SW480 (cell line): ENCODE data around the gene CNTN1.
"Not testable (repeated sequence)": the region's sequence is repeated elsewhere in the genome, so short reads cannot be mapped to it uniquely, and the experiment has no call there.

Experiments
- DNase-seq: peaks from one replicate; pipeline ENCODE4 v3.0.0-alpha.2; 2016; ENCODE audit warnings: low spot score

The CNTN1 gene

DNA sequence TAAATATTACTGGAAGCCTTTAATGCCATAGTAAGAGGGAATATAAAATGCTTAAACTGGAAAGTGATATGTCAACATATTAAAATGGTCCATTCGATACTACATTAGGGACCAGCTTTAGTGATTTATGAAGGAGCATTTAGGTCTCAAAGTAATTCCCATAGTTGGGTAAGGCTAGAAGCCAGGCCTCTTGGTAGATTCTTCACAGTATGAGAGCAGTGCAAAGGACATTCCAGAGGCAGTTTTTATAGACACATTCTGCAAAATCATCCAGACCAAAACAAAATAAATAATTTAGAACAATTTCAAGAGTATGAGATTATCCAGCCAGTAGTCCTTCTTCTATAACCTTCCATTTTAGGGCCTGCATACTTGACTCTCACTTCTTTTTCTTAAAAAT, 353.3 kb downstream of the CNTN1 start:
- no peak for DNase-seq

DNA sequence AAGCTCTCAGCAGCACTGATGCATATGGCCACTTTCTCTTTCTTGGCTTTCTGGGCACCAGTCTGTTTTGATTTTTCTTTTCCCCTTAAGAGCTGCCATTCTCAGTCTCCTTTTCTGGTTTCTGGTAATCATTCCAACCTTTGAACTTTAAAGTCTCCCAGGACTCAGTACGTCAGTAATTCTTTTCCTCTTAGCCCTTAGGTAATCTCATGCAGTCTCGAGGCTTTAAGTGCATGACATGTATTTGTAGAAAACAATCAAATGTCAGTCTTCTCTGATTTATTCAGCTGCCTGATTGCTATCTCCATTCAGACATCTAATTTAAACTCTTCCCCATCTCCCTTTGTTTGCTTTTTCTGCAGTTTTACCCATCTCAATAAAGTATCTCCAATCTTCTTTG, 356.8 kb downstream of the CNTN1 start:
- DNase-seq, result no peak

DNA sequence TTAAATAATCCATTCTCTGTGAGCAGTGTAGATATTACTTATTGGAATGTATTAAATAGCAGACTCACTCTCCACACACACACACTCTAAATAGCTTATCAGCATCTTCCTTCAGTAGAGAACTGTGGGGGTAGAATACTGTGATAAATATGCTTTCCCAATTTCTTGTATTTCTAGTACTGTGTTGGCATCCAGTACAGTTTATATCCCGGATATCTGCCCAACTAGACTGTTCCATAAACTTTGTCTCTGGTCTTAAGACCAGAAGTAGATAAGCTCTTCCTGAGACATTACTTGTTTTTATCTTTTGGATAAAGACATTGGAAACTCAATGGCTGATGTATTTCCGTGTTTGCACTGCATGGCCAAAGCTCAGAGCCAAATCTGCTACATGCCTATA, 359.7 kb downstream of the CNTN1 start:
- DNase-seq, result no peak

DNA sequence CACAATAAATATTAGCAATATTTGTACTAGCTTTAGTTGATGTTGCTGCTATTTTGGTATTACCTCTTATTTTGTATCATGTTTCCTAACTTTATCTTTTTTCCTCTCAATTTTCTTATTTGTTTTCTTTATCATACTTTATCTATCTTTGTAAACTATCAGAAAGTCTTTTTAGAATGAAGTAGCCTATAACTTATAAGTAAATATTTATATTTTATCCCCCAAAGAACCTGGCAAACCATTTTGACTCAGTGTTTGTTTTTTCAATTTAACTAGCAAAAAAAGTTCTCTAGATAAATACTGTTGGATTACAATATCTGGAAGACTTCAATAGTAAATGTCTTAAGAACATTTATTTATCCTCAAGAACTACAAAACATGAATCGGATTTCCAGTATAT, 360.2 kb downstream of the CNTN1 start:
- DNase-seq, result no peak

DNA sequence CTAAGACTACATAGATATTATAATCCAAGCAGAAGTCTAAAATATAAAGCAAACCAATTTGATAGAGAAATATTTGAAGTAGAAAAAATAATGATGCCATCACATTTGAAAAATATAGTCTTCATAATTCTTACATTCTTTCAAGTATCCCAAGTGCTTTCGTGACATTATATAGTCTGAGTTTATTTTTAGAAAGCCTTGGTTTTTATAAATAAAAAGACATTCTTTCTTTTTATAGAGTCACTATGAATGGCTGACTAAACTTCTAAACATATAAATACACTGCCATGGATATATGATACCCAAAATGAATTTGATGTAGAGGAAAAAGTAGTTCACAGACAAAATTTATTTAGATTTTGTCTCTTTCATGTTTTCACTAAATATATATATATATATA, 360.8 kb downstream of the CNTN1 start:
- no peak for DNase-seq

DNA sequence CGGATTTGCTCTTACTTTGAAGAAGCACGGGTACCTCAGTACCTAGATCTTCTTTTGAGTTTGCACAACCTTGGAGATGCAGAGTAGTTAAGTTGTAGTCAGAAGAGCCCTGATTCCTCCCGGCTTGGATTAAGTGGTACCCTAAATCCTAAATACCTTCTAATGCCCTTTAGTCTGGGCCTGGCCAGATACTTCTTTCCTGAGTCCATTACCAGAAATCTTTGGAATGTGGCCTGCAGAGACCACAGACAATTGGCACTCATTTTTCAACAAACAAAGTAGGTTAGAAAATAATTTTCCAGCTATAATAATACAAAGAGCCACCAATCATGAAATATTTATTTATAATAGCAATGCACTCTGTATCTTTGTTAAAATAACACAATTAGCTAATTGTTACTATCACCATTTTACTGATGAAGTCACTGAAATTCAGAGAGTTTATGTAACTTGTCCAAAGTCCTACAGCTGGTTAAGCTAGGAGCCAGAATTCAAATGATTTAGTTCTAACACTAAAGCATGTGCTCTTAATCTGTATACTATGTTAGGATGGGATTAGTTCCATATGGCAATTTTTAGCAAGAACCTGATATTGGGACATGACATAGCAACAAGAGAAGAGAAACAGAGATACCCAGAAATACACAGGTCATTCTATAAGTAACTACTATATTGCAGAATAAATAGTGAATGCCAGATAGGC, 363.8 kb downstream of the CNTN1 start:
- no peak for DNase-seq

DNA sequence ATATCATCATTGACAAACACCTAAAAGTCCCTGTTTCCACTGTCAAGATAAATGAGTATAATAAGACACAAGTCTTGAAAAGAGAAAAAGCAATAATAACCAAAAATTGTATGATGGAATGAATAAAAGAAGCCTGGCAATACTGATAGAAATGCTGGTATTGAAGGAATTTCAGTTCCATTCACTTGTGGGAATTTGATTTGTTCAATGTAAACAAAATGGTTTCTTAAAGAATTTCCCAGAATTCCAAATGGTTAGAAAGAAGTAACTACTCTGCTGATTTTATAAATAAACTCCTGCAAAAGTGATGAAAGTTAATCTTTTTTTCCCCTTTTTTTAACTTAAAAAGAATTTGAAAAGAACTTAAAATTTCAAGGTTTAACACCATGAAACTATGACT, 366.0 kb downstream of the CNTN1 start:
- no peak for DNase-seq

DNA sequence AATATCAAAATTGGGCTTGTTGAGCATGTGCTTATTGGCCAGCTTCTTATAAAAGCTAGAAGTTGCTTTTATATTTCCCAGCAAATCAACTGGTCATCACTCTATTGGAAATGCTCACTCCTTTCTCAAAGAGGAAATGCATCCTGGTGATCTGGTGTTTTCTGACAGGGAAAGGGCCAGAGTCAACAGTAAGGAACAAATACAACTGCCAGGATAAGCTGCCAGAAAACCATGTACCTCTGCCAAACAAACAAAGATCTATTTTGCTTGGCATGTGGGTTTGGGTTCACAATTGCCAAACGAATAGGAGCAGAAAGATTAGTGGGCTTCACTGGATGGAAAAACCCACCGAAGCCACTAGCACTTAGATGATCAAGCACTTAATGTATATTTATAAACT, 369.0 kb downstream of the CNTN1 start:
- no peak for DNase-seq

DNA sequence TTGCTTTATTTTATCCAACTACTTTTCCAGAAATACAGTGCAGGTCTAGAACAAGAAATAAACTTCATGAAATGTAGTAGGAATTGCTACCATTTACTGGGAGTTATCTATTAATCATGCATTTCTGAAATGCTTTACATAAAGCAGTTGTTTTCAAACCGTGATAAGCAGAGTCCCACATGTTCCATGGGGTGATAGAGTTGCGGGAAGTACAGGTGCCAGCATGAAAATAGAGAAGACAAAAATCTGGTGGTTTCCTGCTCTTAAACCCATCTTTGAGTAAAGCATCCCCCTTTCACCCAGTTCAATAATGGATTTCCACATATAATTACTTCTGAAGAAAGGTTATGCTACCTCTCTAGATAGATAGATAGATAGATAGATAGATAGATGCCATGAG, 372.2 kb downstream of the CNTN1 start:
- no peak for DNase-seq

DNA sequence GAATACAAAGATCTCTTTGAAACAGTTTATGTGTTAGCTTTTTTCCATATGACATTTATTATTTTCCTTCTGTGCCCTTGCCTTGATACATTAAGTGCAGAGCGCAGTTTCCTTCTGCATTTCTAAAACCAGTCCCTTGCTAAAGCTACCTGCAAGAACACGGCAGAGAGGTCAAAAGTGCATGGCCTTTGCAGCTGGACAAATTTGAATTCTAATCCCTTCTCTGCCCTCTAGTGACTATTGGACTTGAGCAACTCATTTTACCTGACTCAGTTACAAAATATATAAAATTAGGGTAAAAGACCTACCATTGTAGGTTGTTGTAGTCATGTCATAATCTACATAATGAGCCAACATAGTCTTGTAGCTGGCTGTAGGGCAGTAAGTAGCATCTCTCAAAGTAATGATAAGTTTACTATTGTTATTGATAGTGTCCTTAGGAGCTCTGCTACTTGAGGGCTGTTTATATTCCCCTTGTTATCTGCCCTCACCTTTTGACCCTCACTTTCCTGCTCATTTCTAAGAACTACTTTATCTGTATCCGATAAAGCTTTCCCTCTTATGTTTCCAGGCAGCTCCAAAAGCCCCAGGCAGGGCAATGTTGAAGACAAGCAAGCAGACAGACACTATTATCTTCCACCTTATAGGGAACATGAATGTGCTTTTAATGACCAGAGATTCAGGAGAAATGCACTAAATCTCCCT, 375.9 kb downstream of the CNTN1 start:
- no peak for DNase-seq

DNA sequence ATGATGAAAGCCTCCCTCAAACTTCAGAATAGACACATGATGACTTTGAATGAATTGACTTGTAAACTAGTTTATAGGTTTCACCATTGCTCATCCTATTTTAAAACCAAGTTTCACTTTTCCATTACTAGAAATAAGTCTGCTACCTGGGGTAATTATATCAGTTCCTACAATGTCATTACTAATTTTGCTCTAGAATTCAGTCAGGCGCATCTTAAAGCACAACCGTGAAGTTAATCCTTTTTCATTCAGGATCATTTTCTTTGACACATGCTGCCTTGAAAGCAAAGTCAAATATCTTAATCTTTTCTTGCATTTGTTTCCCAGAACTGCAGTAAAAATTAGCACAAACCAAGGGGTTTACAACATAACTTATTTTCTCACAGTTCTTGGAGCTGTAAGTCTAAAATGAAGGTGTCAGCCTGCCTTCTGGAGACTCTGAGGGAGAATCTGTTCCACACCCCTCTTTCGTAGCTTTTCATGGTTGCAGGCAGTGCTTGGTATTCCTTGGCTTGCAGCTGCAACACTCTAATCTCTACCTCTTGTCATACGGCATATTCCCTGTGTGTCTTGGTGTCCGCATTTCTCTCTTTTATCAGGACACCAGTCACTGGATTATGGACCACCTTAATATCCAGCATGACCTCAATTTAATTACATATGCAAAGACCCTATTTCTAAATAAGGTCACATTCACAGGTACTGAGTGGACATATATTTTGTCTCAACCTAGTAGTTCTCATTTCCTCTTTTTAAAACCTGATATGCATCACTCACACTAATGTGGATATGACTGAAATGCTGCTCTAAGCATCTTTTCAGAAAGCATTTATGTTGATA, 381.6 kb downstream of the CNTN1 start:
- no peak for DNase-seq

DNA sequence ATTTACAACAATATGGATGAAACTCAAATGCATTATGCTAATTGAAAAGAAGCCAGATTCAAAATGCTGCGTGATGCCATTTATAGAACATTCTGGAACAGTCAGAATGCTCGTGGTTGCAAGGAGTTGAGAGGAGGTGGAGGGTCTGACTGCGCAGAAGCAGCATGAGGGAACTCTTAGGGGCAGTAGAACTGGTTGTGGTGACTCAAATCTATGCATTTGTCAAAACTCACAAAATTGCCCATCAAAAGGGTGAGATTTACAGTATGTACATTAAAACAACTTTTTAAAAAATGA, 382.2 kb downstream of the CNTN1 start:
- no peak for DNase-seq

DNA sequence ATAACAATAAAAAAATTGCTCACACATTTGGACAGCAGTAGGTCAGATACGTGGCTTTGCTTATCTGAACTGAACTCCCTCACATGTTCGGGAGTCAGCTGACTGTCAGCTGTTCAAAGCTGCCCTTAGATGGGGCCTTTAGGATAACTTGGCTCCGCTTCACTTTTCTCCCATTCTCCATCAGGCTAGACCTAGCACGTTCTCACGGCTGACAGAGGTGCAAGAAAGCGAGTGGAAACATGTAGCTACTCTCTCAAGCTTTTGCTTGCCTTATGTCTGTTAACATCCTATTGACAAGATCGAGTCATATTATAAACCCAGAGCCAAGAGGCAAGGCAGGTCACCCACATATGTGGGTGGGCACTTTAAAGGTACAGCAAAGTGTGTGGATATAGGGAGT, 383.9 kb downstream of the CNTN1 start:
- no peak for DNase-seq

DNA sequence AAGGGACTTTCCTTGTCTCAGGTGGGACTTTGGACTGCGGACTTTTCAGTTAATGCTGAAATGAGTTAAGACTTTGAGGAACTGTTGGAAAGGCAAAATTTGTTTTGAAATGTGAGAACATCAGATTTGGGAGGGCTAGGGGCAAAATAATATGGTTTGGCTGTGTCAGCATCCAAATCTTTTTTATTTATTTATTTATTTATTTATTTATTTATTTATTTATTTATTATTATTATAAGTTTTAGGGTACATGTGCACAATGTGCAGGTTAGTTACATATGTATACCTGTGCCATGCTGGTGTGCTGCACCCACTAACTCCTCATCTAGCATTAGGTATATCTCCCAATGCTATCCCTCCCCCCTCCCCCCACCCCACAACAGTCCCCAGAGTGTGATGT, 389.0 kb downstream of the CNTN1 start:
- not testable (repeated sequence) for DNase-seq

DNA sequence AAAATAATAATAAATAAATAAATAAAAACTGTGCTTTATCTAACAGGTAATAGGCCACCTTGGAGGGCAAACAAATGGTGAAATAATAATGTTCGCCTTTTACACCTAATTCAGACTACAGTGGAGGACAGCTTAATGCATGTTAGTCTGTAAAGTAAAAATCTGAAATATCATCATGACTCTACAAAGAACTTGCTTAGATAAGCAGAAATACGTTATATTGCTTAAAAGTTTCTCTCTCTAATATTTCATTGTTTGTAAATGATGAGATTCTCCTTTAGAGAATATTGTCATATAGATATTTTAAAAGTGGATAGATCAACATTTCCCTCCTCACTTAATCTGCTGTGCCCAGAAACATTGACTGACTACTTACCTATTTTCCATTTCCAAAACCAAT, 397.2 kb downstream of the CNTN1 start:
- no peak for DNase-seq

DNA sequence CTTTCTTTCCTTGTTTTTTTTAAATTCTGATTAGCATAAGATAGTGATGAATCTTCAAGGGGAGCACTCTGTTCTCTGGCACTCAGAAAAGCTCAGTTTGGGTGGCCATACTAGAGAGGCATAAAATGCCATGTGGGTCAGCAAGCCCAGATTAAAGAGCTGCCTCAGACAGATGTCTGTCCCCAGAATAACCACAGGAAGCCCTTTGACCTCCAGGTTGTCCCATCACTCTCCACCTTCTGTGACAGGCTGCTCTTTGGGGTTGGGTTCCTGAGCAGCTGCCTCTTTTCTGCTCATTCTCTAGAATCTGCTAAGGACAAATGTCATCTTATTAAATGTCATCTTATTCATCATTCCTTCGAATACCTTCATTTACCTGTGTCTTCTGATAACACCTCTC, 399.9 kb downstream of the CNTN1 start:
- DNase-seq, result no peak

DNA sequence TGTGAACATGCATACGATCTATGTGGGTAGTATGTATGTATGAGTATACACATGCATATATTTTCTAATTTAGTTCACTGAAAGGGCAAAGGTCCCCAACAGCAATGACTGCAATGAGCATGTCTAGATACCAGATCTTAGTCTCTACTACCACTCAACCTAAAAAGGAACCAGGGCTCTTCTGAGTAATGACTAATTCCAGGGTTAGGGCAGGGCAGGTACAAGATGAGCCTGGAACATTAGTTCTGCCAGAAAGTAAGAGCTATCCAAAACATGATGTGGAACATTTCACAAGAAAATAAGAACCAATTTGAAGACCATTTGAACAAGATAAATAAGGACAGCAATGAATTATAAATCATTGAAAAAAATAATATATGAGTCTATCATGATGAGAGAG, 404.6 kb downstream of the CNTN1 start:
- DNase-seq, result no peak

DNA sequence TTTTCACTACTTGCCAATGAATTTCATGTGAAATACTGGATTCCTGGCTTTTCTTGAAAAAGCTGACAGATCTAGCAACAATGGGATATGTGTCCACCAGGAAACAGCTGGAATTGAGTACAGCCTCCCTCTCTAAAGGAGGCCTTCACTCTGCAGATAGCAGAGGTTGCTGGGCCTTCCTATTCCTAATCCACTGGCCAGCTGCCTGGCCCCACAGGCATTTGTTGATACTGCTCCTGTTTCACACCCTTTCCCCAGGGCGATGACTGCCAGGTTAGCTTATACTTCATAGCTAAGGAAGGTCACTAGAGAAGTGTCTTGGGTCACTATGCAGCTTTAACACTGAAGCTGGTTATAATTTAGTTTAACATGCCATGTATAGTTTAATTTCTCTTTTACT, 408.3 kb downstream of the CNTN1 start:
- DNase-seq, result no peak

DNA sequence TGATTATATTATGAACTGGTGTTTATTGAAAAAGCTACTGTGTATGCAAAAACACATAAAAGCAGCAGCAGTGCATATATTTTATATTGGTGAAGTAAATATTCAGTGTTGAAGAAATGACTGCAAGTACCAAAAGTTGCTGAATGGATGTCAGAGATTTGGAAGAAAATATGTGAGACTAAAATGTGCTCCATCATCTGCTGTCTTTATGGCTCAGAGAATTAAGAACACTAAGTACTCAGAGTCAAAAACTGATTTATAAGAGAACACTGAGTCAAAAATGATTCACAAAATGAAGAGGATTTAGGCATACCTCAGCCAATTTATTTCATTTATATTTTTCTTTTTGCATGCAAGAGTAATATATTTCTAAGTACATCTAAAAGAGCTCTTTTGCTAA, 409.6 kb downstream of the CNTN1 start:
- no peak for DNase-seq

DNA sequence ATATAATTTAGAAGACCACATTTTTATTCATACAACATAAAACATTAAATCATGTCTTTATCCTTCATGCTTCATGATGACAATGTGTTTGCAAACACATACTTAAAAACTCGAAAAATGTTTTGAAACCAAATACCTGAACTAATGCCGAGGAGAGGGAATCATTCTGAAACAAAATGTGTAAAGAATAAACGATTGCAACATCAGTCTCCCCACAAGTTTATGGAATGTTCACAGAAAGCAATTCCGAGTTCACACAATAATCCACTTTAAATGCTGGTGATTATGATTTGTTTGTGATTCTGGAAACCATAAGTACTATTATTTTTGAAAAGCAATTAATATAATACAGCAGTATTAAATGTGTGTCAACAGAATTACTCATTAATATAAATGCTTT, 411.4 kb downstream of the CNTN1 start:
- no peak for DNase-seq

DNA sequence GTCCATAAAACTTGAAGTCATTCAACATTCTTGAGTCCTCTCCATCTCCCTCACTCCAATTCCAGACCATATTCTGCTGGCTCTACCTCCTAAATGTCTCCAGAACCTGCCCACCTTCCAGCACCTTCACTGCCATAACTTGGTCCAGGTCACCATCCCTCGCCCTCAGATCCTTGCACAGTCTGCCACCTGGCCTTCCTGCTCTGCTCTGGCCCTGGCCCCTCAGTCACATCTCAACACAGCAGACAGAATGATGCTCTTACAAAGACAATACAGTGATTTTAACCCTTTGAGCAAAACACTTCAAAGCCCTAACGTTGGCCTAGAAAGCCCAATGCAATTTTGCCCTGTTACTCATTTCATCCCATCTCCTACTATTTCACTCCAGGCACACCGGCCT, 414.1 kb downstream of the CNTN1 start:
- DNase-seq, result no peak

DNA sequence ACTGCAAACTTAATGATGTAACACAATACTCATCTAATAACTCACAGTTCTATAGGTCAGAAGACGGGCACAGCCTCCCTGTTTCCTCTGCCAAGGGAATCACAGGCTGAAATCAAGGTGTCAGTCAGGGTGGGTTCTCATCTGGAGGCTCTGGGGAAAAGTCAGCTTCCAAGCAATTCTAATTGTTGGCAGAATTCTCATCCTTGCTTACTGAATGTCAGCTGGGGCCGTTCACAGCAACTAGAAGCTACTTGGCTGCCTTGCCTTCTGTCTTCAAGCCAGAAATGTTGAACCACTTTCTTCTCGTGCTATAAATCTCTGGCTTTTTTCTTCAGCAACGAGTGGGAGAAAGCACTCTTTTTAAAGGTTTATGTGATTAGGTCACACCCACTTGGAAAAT, 415.8 kb downstream of the CNTN1 start:
- no peak for DNase-seq

DNA sequence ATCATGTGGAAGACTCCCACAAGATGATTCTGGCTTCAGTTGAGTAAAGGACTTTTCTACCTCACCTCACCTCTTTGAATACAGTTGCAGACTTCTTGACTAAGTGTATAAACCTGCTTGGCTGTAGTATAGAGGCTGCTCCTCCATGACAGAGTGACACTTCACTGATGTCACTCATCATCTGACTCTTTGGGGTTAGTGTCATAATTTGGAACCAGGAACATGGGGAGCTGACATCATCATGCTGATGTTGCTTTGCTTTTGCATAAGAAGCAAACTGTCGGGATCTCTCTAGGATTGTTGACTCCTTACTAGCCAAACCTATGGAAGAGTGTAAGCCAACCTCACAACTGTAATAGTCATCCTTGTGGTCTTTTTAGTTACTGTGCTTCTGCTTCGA, 420.7 kb downstream of the CNTN1 start:
- no peak for DNase-seq
